Measurements from ENCODE around the gene ASB8. TPM values are rescaled to one million over a fixed set of nuclear protein-coding genes. Genes with fewer than 3 reads are reported as not detected.

Gene ASB8
- total and polyA plus RNA-seq, 4 experiments from 2014 or later: 61.0 to 64.6 (median 63.6) TPM

GRCh38 chr12:48177982-48178381 is 20.7 kb upstream of the ASB8 start:
- no peak for DNase-seq
- Mint-ChIP-seq H3K4me1 (peaks cover 10 to 12% (median 11%) of the 10 kb centered on the region in 4 donors), H3K27me3 (peaks cover 5 to 21% of the 10 kb centered on the region in 2 donors), H3K36me3 (peaks cover 0 to 2% of the 10 kb centered on the region in 2 donors), H3K27ac (no peak overlapping the region), H3K9me3 (no peaks in the 10 kb centered on the region), H3K4me3 (no peak overlapping the region)
- H3K36me3 ChIP-seq (ENCODE audit: insufficient read depth, low read length): no peaks in the 10 kb centered on the region
- intact Hi-C loops (cut with micrococcal nuclease): no loop called here
- ChIA-PET CTCF (ENCODE audit: partially characterized antibody) (interaction anchor here (1.0 to 6.3 kb wide), 4 partner anchors 13 to 21 kb away, joined by 3 to 28 read pairs (median 3); partner anchors contain the start of gene ASB8), POLR2A (ENCODE audit: partially characterized antibody) (interaction anchor here (0.7 kb wide), 1 partner anchor 10 kb away, joined by 3 read pairs; no protein-coding TSS in a partner anchor)
- H3K27me3 ChIP-seq (ENCODE audit: insufficient read depth, low read length): no peaks in the 10 kb centered on the region
- H3K4me3 ChIP-seq (ENCODE audit: low read length in 2 of 2): no peak overlapping the region
- peaks cover 9% of the 10 kb centered on the region for H3K4me1 ChIP-seq (ENCODE audit: insufficient read depth, low read length)
- no peak overlapping the region for H3K27ac ChIP-seq (ENCODE audit: low read depth, low read length)
- H3K9me3 ChIP-seq (ENCODE audit: control insufficient read depth in 1 of 2, low read length in 2 of 2): no peaks in the 10 kb centered on the region

- Mint-ChIP-seq H3K27ac (no peak overlapping the region), H3K27me3 (peaks cover 5 to 21% of the 10 kb centered on the region in 2 donors), H3K4me3 (peak overlapping the region in 1 of 8 donors; percentile 7), H3K9me3 (no peaks in the 10 kb centered on the region), H3K4me1 (peaks cover 3 to 8% (median 4%) of the 10 kb centered on the region in 4 donors), H3K36me3 (no peaks in the 10 kb centered on the region)
- no peak overlapping the region for H3K4me3 ChIP-seq (ENCODE audit: low read length in 2 of 2)
- DNase-seq: no peak
- no peak overlapping the region for H3K27ac ChIP-seq (ENCODE audit: low read depth, low read length)
- ChIA-PET POLR2A (ENCODE audit: partially characterized antibody) (no interaction called here), CTCF (ENCODE audit: partially characterized antibody) (interaction anchor here (1.0 to 6.3 kb wide), 4 partner anchors 11 to 442 kb away, joined by 3 to 28 read pairs (median 6); no protein-coding TSS in a partner anchor)
- H3K36me3 ChIP-seq (ENCODE audit: insufficient read depth, low read length): no peaks in the 10 kb centered on the region
- H3K4me1 ChIP-seq (ENCODE audit: insufficient read depth, low read length): no peaks in the 10 kb centered on the region
- H3K27me3 ChIP-seq (ENCODE audit: insufficient read depth, low read length): no peaks in the 10 kb centered on the region
- intact Hi-C loops (cut with micrococcal nuclease): no loop called here
- H3K9me3 ChIP-seq (ENCODE audit: control insufficient read depth in 1 of 2, low read length in 2 of 2): no peaks in the 10 kb centered on the region
These were observed 19.1 kb upstream of the ASB8 start for GRCh38 chr12:48176417-48176751.

GRCh38 chr12:48175613-48176416 is 18.5 kb upstream of the ASB8 start:
- peaks cover 3 to 8% (median 4%) of the 10 kb centered on the region in 4 donors for H3K4me1 Mint-ChIP-seq
- H3K4me3 ChIP-seq (ENCODE audit: low read length in 2 of 2): no peak overlapping the region
- no peaks in the 10 kb centered on the region for H3K27me3 ChIP-seq (ENCODE audit: insufficient read depth, low read length)
- ChIA-PET CTCF (ENCODE audit: partially characterized antibody) (interaction anchor here (1.0 to 6.3 kb wide), 4 partner anchors 11 to 442 kb away, joined by 3 to 28 read pairs (median 6); no protein-coding TSS in a partner anchor), POLR2A (ENCODE audit: partially characterized antibody) (no interaction called here)
- intact Hi-C loops (cut with micrococcal nuclease): no loop called here
- no peaks in the 10 kb centered on the region for H3K9me3 Mint-ChIP-seq
- H3K36me3 ChIP-seq (ENCODE audit: insufficient read depth, low read length): no peaks in the 10 kb centered on the region
- no peaks in the 10 kb centered on the region for H3K9me3 ChIP-seq (ENCODE audit: control insufficient read depth in 1 of 2, low read length in 2 of 2)
- DNase-seq: no peak
- peaks cover 5 to 17% of the 10 kb centered on the region in 2 donors for H3K27me3 Mint-ChIP-seq
- no peaks in the 10 kb centered on the region for H3K4me1 ChIP-seq (ENCODE audit: insufficient read depth, low read length)
- H3K4me3 Mint-ChIP-seq: peak overlapping the region in 4 of 8 donors; percentile 14 to 66 (median 47)
- H3K27ac Mint-ChIP-seq: peak overlapping the region in 3 of 7 donors; percentile 30 to 84 (median 69)
- H3K36me3 Mint-ChIP-seq: no peaks in the 10 kb centered on the region
- no peak overlapping the region for H3K27ac ChIP-seq (ENCODE audit: low read depth, low read length)

- ChIA-PET POLR2A (ENCODE audit: partially characterized antibody) (no interaction called here), CTCF (ENCODE audit: partially characterized antibody) (interaction anchor here (1.4 kb wide), 1 partner anchor 14 kb away, joined by 4 read pairs; no protein-coding TSS in a partner anchor)
These were observed 11.7 kb upstream of the ASB8 start for GRCh38 chr12:48169011-48169410.

GRCh38 chr12:48165089-48165981 is 8.0 kb upstream of the ASB8 start:
- H3K4me1 ChIP-seq (ENCODE audit: insufficient read depth, low read length): no peaks in the 10 kb centered on the region
- H3K4me3 Mint-ChIP-seq: no peak overlapping the region
- H3K27ac Mint-ChIP-seq: no peak overlapping the region

More at GRCh38 chr12:48169011-48169410, 11.7 kb upstream of the ASB8 start:
- Histone ChIP-seq H3K36me3 (ENCODE audit: insufficient read depth, low read length) (no peaks in the 10 kb centered on the region), H3K4me3 (ENCODE audit: low read length in 2 of 2) (no peak overlapping the region), H3K27me3 (ENCODE audit: insufficient read depth, low read length) (no peaks in the 10 kb centered on the region), H3K27ac (ENCODE audit: low read depth, low read length) (no peak overlapping the region), H3K9me3 (ENCODE audit: control insufficient read depth in 1 of 2, low read length in 2 of 2) (no peaks in the 10 kb centered on the region), H3K4me1 (ENCODE audit: insufficient read depth, low read length) (no peaks in the 10 kb centered on the region)
- H3K9me3 Mint-ChIP-seq: no peaks in the 10 kb centered on the region
- DNase-seq: no peak
- no peak overlapping the region for H3K4me3 Mint-ChIP-seq
- intact Hi-C loops (cut with micrococcal nuclease): no loop called here
- peaks cover 0 to 2% (median under 1%) of the 10 kb centered on the region in 4 donors for H3K4me1 Mint-ChIP-seq
- H3K27me3 Mint-ChIP-seq: peaks cover 4 to 7% of the 10 kb centered on the region in 2 donors
- H3K27ac Mint-ChIP-seq: no peak overlapping the region
- no peaks in the 10 kb centered on the region for H3K36me3 Mint-ChIP-seq

GRCh38 chr12:48164451-48164850 is 7.1 kb upstream of the ASB8 start:
- peaks cover 0 to 6% (median 3%) of the 10 kb centered on the region in 4 donors for H3K4me1 Mint-ChIP-seq
- POLR2A ChIA-PET (ENCODE audit: partially characterized antibody): interaction anchor here (1.9 kb wide), 1 partner anchor 34 kb away, joined by 5 read pairs; no protein-coding TSS in a partner anchor

More at GRCh38 chr12:48165089-48165981, 8.0 kb upstream of the ASB8 start:
- H3K36me3 Mint-ChIP-seq: no peaks in the 10 kb centered on the region
- Histone ChIP-seq H3K27me3 (ENCODE audit: insufficient read depth, low read length) (no peaks in the 10 kb centered on the region), H3K4me3 (ENCODE audit: low read length in 2 of 2) (no peak overlapping the region), H3K27ac (ENCODE audit: low read depth, low read length) (no peak overlapping the region), H3K9me3 (ENCODE audit: control insufficient read depth in 1 of 2, low read length in 2 of 2) (no peaks in the 10 kb centered on the region), H3K36me3 (ENCODE audit: insufficient read depth, low read length) (no peaks in the 10 kb centered on the region)
- peaks cover 0 to 6% (median 1%) of the 10 kb centered on the region in 4 donors for H3K4me1 Mint-ChIP-seq
- intact Hi-C loops (cut with micrococcal nuclease): loop anchor here (1.0 to 2.0 kb wide), 5 partner anchors 59 to 450 kb away; partner anchors contain the start of genes SENP1 and TMEM106C
- peak; percentile 61 to 73 (median 71) for DNase-seq
- H3K27me3 Mint-ChIP-seq: peaks cover 6 to 7% of the 10 kb centered on the region in 2 donors
- CTCF ChIA-PET (ENCODE audit: partially characterized antibody): interaction anchor here (0.6 to 4.0 kb wide), 26 partner anchors 8 to 453 kb away, joined by 3 to 28 read pairs (median 4); partner anchors contain the start of genes ASB8, CCDC184, SENP1 and TMEM106C
- H3K9me3 Mint-ChIP-seq: no peaks in the 10 kb centered on the region
- POLR2A ChIA-PET (ENCODE audit: partially characterized antibody): interaction anchor here (1.9 kb wide), 1 partner anchor 33 kb away, joined by 5 read pairs; no protein-coding TSS in a partner anchor

More at GRCh38 chr12:48164451-48164850, 7.1 kb upstream of the ASB8 start:
- DNase-seq: no peak
- CTCF ChIA-PET (ENCODE audit: partially characterized antibody): interaction anchor here (0.6 to 4.0 kb wide), 17 partner anchors 7 to 449 kb away, joined by 3 to 28 read pairs (median 4); partner anchors contain the start of genes ASB8, SENP1 and TMEM106C
- Histone ChIP-seq H3K4me1 (ENCODE audit: insufficient read depth, low read length) (no peaks in the 10 kb centered on the region), H3K27ac (ENCODE audit: low read depth, low read length) (no peak overlapping the region), H3K27me3 (ENCODE audit: insufficient read depth, low read length) (no peaks in the 10 kb centered on the region), H3K4me3 (ENCODE audit: low read length in 2 of 2) (no peak overlapping the region), H3K36me3 (ENCODE audit: insufficient read depth, low read length) (no peaks in the 10 kb centered on the region), H3K9me3 (ENCODE audit: control insufficient read depth in 1 of 2, low read length in 2 of 2) (no peaks in the 10 kb centered on the region)
- intact Hi-C loops (cut with micrococcal nuclease): loop anchor here (2.0 kb wide), 1 partner anchor 58 kb away; the partner anchor contains the start of gene SENP1
- Mint-ChIP-seq H3K9me3 (no peaks in the 10 kb centered on the region), H3K27me3 (peaks cover 6 to 7% of the 10 kb centered on the region in 2 donors), H3K27ac (no peak overlapping the region), H3K36me3 (no peaks in the 10 kb centered on the region), H3K4me3 (no peak overlapping the region)

Measured in CD4-positive, alpha-beta memory T cell (primary cell).